Fibroblast of pulmonary artery (primary cell): ENCODE data around the gene KCTD16.

ENCODE experiments used
- DNase-seq: peaks from one replicate; pipeline ENCODE4 v3.0.0-alpha.2; 2010; ENCODE audit warnings: low read depth
- H3K4me3 ChIP-seq: replicated peaks from 2 replicates; pipeline ENCODE4 v1.5.1; 2011; ENCODE audit warnings: low read depth, mild to moderate bottlenecking, control low read depth, low read length, moderate library complexity
- TF ChIP-seq, protein P1 (sequence below): IDR thresholded peaks from 2 replicates; pipeline ENCODE4 v1.5.1; 2011; ENCODE audit warnings: mild to moderate bottlenecking, control low read depth, low read length, inconsistent platforms; ENCODE audit errors: missing control alignments

KCTD16 gene

DNA sequence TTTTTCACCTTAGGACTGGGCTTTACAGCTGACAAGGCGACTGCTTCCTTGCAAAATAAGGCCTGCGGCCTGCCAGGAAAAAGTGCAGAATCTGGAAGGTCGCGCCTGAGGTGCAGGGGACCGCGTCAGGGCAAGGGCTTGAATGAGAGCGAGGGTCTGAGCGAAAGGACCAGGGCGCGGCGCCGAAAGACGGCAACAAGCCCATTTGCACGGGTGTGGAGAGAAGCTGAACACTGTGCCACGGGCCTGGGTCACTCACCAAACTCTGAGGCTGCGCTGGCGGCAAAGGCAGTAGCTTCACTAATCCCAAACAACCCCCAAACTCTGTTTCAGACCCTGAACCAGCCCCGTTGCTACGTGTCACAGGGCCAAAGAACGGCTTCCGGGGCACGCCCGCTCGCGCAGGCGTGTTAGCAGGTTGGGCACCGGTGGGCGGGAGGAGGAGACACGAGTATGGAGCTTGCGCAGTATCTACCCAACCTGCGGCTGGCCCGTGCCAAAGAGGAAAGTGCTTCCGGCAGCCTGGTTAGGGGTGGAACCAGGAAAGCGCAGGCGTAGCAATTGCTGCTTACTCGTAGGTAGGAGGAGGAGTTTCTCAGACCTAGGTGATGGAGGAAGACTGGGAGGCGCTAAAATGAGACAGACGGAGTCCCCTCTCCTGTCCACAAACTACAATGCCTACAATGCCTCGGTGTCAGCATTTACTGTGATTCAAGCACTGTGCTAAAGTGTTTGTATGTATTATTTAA is at the start of gene KCTD16, which contains the start of gene YIPF5:
Gene KCTD16, plus strand, starts transcription at position 598 of the 749 bp plus-strand sequence.
Gene YIPF5, minus strand, starts transcription at position 384 of the 749 bp plus-strand sequence. CDS start 704 bp downstream, outside the sequence.
- DNase-seq: peak; percentile 98
- TF ChIP-seq, protein P1, sequence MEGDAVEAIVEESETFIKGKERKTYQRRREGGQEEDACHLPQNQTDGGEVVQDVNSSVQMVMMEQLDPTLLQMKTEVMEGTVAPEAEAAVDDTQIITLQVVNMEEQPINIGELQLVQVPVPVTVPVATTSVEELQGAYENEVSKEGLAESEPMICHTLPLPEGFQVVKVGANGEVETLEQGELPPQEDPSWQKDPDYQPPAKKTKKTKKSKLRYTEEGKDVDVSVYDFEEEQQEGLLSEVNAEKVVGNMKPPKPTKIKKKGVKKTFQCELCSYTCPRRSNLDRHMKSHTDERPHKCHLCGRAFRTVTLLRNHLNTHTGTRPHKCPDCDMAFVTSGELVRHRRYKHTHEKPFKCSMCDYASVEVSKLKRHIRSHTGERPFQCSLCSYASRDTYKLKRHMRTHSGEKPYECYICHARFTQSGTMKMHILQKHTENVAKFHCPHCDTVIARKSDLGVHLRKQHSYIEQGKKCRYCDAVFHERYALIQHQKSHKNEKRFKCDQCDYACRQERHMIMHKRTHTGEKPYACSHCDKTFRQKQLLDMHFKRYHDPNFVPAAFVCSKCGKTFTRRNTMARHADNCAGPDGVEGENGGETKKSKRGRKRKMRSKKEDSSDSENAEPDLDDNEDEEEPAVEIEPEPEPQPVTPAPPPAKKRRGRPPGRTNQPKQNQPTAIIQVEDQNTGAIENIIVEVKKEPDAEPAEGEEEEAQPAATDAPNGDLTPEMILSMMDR: no peak

GRCh38 chr5:144121577-144121976 is 49.1 kb upstream of the KCTD16 start:
- TF ChIP-seq, protein P1: no peak
- peak; percentile 8 for DNase-seq
- H3K4me3 ChIP-seq: no peak overlapping the region

More for the DNA sequence above, at the start of gene KCTD16, which contains the start of gene YIPF5:
- peak within 1 kb of the TSS; percentile 88 for H3K4me3 ChIP-seq

- no peak for DNase-seq
- no peak overlapping the region for H3K4me3 ChIP-seq
- TF ChIP-seq, protein P1: no peak
These were observed 48.6 kb upstream of the KCTD16 start for GRCh38 chr5:144122081-144122480.

DNA sequence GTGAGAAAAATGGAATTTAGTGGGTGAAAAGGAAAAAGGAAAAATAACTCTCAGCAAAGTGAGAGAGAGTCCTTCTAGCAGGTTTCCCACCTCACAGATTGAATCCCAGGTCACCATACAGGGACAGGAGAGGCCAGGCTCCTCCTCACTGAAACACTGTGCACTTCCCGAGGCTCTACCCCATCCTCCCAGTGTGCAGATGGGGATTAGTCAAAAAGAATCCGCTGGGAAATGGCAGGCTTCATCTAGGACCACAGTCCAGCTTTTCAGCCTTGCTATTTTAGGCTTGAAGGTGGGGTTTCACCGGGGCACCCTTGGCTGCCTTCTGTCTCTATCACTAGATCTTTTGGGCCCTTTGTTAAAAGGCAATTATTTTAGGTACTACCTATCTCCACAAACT is 48.0 kb upstream of the KCTD16 start:
- no peak for DNase-seq
- no peak overlapping the region for H3K4me3 ChIP-seq
- TF ChIP-seq, protein P1: no peak

DNA sequence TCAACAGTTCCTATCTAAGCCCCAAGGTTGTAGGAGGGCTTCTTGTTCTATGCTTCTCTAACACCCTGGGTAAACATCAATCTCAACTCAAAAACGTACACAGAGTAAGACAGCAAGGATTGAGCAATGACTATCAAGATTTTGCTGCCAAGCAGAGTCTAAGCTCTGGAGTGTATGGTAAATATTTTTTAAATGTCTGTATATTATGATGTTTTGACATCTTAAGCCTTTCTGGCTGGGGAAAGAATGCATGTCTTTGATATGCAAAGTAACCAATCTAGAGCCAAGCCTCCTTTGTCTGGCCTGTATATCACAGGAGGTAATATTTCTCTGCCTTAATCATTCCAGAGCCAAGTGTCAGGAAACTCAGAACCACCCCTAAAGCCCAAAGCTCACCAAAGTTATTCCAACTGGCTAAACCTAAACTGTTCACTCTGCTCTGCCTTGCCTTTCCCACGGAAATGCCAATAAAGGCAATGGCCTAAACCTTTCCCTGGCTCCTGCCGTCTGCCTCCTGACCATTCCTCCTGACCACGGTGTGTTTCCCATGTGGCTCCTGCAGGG is 45.4 kb upstream of the KCTD16 start:
- TF ChIP-seq, protein P1: no peak
- no peak overlapping the region for H3K4me3 ChIP-seq
- peak; percentile 60 for DNase-seq

DNA sequence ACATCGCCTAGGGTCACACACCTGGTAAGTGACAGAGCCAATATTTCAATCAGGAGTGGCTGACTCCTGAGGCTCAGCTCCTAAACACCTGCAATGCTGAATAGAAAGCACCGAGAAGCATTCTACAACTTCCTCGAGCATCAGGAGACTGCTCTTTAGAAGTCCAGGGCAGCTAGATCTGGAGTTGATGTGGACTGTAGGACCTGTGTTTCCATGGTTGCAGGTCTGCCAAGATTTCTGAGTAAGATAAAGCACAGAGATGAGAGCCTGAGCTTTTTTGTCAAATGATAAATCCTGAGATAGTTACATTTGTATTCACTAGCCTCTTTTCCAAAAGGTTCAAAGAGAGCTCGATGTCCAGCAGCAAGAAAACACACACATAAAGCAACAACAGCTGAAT is 44.0 kb upstream of the KCTD16 start:
- no peak overlapping the region for H3K4me3 ChIP-seq
- TF ChIP-seq, protein P1: no peak
- DNase-seq: no peak
